ENCODE data around the gene CD3E.
A peak's percentile ranks its signal among the peaks of the same experiment; 100 is the strongest.

Gene CD3E

DNA sequence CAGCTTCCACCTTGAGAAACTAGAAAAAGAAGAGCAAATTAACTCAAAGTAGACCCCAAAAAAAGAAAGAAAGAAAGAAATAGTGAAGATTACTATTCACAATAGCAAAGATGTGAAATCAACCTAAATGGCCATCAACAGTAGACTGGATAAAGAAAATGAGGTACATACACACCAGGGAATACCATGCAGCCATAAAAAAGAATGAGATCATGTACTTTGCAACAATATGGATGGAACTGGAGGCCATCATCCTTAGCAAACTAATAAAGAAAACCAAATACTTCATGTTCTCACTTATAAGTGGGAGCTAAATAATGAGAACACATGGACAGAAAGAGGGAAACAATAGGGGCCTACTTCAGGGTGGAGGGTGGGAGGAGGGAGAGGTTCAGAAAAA, 24.2 kb downstream of the CD3E start:
- DNase-seq = no peak

GRCh38 chr11:118334745-118335144, 30.2 kb downstream of the CD3E start:
- no peak for DNase-seq

DNA sequence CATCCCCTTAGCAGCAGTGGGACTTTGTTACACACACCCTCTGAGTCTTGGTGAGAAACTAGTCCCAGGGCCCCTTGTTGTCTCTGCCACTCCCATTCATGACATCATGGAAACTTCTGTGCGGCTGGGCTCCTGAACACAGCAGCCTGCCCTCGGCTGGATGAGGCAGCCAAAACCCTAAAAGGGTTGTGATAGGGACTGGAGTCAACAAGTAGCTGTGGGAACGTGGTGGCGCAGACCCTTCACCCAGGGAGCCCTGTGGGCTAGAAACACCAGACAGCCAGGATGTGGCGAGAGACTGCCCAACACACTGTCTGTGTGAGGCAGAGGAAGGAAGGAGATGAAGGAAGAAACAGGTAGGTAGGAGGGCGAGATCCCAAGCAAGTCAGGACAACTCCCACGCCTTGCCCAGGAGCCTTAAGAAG, 34.1 kb downstream of the CD3E start:
- DNase-seq = no peak

- no peak for DNase-seq
These were observed 34.9 kb downstream of the CD3E start for GRCh38 chr11:118339281-118339961.

DNA sequence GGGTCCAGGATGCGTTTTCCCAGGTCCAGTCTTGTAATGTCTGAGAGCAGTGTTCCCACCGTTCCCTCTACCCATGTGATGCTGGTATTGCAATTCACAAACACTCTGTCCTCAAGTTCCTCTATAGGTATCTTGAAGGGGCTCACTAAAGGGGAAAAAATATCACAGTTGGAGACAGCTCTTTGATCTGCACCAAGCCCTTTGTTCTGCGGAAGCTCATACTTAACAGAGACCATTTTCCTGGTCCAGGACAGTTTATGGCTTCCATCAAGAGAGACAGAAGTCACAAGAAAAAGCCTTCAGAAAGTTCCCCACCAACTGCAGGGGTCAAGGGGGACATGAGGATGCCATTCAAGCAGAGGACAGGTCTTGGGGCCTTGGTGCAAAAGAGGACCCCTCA, 35.9 kb downstream of the CD3E start:
- DNase-seq = no peak

GRCh38 chr11:118341261-118341660, 36.7 kb downstream of the CD3E start:
- DNase-seq = no peak

- no peak for DNase-seq
These were observed 37.4 kb downstream of the CD3E start for GRCh38 chr11:118341815-118342489.

- DNase-seq = no peak
These were observed 38.1 kb downstream of the CD3E start, which contains the start of gene CD3D for GRCh38 chr11:118342503-118343161. Gene CD3D (minus strand): TSS chr11:118342705. CDS start chr11:118342607, 98 bp downstream.

- DNase-seq = no peak
These were observed 38.7 kb downstream of the CD3E start for GRCh38 chr11:118343248-118343647.

DNA sequence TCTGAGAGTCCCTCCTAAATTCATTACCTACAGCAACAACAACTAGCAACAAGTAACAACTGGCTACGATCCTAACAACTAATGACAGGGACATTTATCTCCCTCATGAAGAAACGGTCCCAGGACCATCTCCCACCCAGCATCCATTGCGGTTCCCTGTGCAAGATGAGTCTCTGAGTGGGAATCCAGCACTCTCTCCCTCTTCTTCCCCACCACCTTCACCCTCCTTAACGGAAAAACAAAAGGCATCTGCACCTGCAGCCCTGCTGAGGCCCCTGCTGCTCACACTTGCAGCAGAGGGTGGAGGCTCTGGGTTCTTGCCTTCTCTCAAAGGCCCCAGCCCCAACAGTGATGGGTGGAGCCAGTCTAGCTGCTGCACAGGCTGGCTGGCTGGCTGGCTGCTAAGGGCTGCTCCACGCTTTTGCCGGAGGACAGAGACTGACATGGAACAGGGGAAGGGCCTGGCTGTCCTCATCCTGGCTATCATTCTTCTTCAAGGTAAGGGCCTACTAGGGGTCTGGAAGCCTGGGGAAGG, 39.5 kb downstream of the CD3E start, which contains the start of gene CD3G:
CD3G (plus strand) TSS at position 364 of the 535 bp plus-strand sequence; CDS start at position 444, 80 bp downstream.
- DNase-seq = no peak

- DNase-seq = no peak
These were observed 44.9 kb downstream of the CD3E start for GRCh38 chr11:118349475-118349874.

DNA sequence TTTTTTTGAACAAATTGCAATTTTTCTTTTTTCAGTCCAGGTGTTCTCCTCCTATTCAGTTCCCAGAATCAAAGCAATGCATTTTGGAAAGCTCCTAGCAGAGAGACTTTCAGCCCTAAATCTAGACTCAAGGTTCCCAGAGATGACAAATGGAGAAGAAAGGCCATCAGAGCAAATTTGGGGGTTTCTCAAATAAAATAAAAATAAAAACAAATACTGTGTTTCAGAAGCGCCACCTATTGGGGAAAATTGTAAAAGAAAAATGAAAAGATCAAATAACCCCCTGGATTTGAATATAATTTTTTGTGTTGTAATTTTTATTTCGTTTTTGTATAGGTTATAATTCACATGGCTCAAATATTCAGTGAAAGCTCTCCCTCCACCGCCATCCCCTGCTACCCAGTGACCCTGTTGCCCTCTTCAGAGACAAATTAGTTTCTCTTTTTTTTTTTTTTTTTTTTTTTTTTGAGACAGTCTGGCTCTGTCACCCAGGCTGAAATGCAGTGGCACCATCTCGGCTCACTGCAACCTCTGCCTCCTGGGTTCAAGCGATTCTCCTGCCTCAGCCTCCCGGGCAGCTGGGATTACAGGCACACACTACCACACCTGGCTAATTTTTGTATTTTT, 48.7 kb downstream of the CD3E start:
- no peak for DNase-seq

GRCh38 chr11:118358071-118358470, 53.5 kb downstream of the CD3E start:
- no peak for DNase-seq

DNA sequence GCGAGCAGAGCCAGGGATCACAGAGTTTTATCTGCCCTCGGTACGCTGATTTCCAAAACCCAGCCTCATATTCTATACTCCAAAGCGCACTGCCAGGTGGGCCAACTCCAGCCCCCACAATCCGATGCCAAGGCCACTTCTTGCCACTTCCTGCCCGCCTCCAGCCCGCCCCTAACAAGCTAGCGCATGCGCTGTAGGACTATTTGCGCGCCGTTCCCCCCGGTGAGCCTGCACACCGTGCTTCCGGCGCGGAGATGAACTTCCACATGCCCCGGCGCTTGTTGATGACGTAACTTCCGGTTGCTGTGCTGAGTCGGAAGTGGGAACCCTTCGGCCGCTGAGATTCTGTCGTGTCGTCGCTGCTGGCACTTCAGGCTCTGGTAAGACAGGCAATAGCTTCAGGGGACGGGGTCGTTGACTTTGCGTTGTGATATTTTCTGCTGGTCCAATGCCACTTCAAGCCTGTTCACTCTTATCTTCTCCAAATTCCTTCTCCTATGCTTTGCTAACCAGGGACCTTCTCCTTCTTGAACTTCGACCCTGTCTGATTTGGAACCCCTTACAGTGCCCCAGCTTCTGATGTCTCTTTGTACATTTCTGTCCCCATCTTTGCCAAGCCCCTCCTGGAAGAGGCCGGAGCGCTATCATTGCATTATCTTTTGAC, 54.9 kb downstream of the CD3E start, which contains the start of gene UBE4A:
UBE4A (plus strand) TSS at position 306 of the 664 bp plus-strand sequence. CDS start 5,481 bp downstream, outside the sequence.
- DNase-seq = peak; percentile 71

DNA sequence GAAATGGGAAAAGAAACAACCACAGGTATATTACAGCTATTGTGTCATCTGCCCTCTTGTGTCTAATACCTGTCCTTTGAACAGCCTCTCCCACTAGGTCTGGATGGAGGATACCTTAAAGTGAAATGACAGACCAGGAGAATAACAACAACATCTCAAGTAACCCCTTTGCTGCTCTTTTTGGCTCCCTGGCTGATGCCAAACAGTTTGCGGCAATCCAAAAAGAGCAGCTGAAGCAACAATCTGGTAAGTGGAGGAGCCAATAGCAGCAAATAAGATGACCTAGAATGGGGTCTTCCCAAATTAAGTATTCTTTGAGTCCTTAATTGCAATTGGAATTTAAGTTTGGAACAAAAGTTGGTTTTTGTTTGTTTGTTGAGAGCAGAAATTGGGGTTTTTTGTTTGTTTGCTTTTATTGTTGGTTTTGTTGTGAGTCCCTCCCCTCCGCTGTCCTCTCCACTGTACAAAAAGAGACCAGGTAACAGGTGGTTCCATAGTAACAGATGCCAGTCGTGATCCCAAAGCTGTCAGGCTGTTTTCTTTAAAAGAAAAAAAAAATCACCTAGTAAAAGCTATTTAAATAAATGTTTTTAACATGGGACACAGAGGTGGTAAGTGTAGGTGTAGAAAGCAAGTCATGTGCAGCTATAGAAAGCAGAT, 60.6 kb downstream of the CD3E start:
- DNase-seq = no peak
